ENCODE results near the gene IFNA17.
"Not testable (repeated sequence)": the region's sequence is repeated elsewhere in the genome, so short reads cannot be mapped to it uniquely, and the experiment has no call there.

Gene IFNA17

DNA sequence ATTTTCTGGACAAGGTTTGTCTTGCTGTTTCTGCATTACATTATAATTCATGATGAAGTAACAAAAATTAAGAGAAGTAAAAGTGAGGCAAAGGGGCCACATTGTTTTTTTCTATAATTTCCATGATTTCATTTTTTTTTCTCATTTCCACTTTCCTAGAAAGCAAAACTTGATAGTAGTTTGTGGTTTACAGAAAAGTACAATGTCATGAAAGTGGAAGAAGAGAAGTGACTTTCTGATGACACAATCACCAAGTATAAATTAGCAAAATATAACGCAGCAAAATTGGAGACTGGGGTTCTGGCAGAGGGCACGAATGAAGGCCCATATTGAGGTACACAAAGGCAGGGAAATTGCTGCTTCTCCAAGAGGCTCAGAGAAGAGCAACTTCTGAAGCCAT is 16.8 kb upstream of the IFNA17 start:
- H3K9me3 ChIP-seq = no peaks in the 10 kb centered on the region
- H3K9ac ChIP-seq = no peak overlapping the region
- no peaks in the 10 kb centered on the region for H3K27me3 ChIP-seq
- TF ChIP-seq Cebpa-rat (IDR thresholded peaks at IDR 0.05) = no peak
- H4K20me1 ChIP-seq = no peaks in the 10 kb centered on the region
- no peaks in the 10 kb centered on the region for H3K36me3 ChIP-seq
- no peak overlapping the region for H3K27ac ChIP-seq
- H3K4me2 ChIP-seq = no peak overlapping the region
- peaks cover 5% of the 10 kb centered on the region; the same call in 1 of the 2 replicates for H3K4me1 ChIP-seq
- H3K4me3 ChIP-seq = no peak overlapping the region

DNA sequence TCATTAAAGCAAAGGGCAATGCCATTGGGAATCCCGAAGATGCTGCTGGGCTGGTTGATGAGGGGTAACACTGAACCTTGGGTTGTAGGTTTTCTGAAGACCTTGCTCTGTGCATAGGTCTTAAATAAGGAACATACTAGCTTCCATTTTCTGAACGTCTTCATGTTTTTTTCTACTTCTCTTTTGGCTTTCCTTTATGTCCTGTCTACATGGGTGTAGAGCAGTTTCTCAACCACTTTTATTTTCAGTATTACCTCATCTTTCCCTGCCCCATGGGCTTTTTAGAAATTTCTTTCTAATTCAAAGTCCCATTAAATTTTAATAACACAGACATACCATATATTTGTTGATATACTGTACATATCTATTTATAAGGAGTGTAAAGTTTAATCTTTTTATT is 11.9 kb upstream of the IFNA17 start, which contains the start of gene IFNA14:
IFNA14 (minus strand) TSS at position 95 of the 400 bp plus-strand sequence; CDS start at position 25, 70 bp downstream.
- no peak for TF ChIP-seq Cebpa-rat (IDR thresholded peaks at IDR 0.05)
- no peak within 1 kb of the TSS for H3K27ac ChIP-seq
- no peaks in the 10 kb centered on the region for H3K9me3 ChIP-seq
- no peak within 1 kb of the TSS for H3K4me2 ChIP-seq
- H3K9ac ChIP-seq = no peak within 1 kb of the TSS
- H3K36me3 ChIP-seq = no peaks in the 10 kb centered on the region
- no peaks in the 10 kb centered on the region for H4K20me1 ChIP-seq
- peaks cover 19% of the 10 kb centered on the region for H3K4me1 ChIP-seq
- H3K4me3 ChIP-seq = no peak within 1 kb of the TSS
- no peaks in the 10 kb centered on the region for H3K27me3 ChIP-seq

DNA sequence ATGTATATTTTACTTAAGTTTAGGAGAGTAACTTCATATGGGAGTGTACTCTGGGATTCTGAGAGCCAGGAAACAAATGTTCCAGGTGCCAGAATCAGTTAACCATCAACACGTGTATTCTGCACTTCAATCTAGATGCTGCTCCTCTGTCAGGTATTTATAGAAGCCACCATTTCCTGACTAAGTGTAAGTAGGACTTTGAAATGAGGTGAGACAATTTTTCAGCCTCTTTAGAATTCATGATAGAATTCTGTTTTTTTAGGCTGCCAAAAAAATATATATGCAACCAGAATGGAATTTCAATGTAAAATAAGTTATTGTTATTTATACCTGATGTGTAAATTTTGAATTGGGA is 8.3 kb upstream of the IFNA17 start:
- Histone ChIP-seq H3K4me2 (peak overlapping the region; percentile 61), H3K4me1 (peaks cover 16% of the 10 kb centered on the region)
- not testable (repeated sequence) for H3K9me3 ChIP-seq, H3K36me3 ChIP-seq, H3K4me3 ChIP-seq, H3K27me3 ChIP-seq, H3K9ac ChIP-seq, H4K20me1 ChIP-seq, H3K27ac ChIP-seq

DNA sequence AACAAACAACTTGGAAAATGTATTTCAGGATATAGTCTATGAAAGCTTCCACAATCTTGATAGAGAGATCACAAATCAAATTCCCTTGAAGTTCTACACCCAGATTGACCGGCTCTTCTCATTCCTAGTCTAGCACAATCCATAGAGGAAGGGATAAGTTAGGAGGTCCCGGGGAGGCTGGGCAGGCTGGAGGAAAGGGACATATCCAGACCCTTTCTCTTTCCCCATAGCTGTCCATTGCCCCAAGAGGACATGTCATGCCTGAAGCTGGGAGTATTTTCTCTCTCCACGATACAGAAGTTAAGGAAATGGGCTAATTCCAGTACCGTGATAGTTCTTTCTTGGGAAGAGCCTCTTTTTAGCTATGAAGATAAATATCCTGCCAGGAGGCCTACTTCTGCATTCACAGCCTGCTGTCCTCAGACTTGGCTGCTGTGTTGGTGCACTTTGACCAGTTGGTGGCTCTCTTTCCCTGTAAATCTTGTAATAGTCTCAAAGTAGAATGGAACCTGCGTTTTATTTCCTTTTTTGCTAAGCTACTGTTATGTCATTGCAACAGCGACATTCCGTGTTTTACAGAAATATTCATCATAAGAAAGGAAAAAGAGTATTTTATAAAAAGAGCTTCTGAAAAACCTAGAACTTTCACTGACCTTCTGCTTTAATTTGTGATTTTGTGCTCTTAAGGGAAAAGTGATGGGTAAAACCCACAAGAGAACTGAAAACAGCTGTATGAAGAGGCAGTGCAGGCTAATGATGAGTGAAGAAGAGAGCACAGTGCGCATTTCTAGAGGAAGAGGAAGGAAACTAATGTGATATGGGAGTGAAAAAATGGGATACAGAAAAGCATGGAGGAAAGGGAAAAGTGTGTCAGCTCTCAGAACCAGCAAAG is 7.7 kb upstream of the IFNA17 start:
- peak overlapping the region; percentile 61 for H3K4me2 ChIP-seq
- not testable (repeated sequence) for H3K4me3 ChIP-seq, H3K36me3 ChIP-seq, H3K9me3 ChIP-seq, H4K20me1 ChIP-seq, H3K27me3 ChIP-seq, H3K9ac ChIP-seq, H3K27ac ChIP-seq
- peaks cover 16% of the 10 kb centered on the region for H3K4me1 ChIP-seq

DNA sequence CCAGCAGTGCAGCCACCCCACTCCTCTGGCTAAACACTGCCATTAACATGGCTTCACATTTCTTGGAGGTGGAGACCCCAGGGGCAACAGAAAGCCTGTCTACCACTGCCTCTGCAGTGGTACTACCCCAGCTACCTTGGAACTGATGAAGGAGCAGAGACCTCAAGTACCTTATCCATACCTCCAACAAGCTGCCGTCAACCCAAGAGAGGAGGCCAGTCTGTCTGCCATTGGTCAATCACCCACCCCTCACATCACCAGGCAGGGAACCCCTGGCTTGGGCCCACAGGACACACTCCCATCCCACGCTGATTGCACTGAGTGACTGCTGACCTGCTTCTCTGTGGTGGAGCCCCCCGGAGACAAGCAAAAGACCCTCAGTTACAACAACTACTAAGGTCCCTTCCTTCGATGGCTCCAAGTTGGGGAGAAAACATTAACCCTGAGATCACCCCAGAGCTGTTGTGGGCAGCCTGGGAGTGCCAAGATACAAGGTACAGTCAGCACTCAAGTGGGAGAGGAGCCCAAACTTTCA is 6.2 kb upstream of the IFNA17 start:
- no peak overlapping the region for H3K27ac ChIP-seq
- TF ChIP-seq Cebpa-rat (IDR thresholded peaks at IDR 0.05) = no peak
- H3K9ac ChIP-seq = no peak overlapping the region
- no peaks in the 10 kb centered on the region for H3K27me3 ChIP-seq
- no peaks in the 10 kb centered on the region for H3K9me3 ChIP-seq
- no peaks in the 10 kb centered on the region for H4K20me1 ChIP-seq
- H3K36me3 ChIP-seq = no peaks in the 10 kb centered on the region
- H3K4me2 ChIP-seq = no peak overlapping the region
- peaks cover 16% of the 10 kb centered on the region for H3K4me1 ChIP-seq
- H3K4me3 ChIP-seq = no peak overlapping the region

DNA sequence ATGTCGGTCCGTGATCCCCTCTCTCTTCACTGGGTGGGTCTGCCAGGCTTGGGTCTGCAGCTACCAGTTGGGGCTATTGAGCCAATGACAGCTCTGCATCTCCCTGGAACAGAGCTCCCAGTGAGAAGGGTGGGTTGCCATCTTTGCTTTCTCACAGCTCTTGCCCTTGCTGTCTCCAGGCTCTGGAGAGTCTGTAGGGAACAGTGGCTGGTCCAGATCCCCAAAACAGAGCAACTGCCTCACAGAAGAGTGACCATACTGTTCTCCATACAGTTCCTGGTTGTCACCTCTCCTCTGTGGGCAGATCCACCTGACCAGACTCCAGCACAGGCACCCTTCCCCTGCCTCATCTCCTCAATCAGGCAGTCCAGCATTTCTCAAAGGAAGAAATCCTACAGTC is 5.2 kb upstream of the IFNA17 start:
- Histone ChIP-seq H3K9ac (no peak overlapping the region), H3K27me3 (no peaks in the 10 kb centered on the region), H3K9me3 (no peaks in the 10 kb centered on the region), H4K20me1 (no peaks in the 10 kb centered on the region), H3K4me2 (no peak overlapping the region), H3K27ac (no peak overlapping the region), H3K4me1 (peaks cover 16% of the 10 kb centered on the region), H3K4me3 (no peak overlapping the region), H3K36me3 (no peaks in the 10 kb centered on the region)
- no peak for TF ChIP-seq Cebpa-rat (IDR thresholded peaks at IDR 0.05)

DNA sequence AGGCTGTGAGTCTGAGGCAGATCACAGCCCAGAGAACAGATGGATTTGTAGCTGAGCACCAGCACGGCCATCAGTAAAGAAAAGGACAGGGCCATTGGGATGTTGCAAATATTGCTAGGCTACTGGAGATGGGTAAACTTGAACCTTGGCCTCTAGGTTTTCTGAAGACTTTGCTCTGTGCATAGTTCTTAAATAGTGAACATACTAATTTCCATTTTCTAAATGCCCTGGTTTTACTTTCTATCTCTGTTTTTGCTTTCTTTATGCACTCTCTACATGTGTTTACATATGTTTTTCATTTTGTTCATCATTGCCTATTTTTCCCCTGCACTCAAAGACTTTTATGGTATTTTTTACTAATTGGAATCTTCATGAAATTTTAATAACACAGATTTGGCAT is 10.8 kb downstream of the IFNA17 start, which contains the start of gene IFNA16:
IFNA16 (minus strand) TSS at position 101 of the 400 bp plus-strand sequence; CDS start at position 95, 6 bp downstream.
- not testable (repeated sequence) for H3K4me3 ChIP-seq, H4K20me1 ChIP-seq

DNA sequence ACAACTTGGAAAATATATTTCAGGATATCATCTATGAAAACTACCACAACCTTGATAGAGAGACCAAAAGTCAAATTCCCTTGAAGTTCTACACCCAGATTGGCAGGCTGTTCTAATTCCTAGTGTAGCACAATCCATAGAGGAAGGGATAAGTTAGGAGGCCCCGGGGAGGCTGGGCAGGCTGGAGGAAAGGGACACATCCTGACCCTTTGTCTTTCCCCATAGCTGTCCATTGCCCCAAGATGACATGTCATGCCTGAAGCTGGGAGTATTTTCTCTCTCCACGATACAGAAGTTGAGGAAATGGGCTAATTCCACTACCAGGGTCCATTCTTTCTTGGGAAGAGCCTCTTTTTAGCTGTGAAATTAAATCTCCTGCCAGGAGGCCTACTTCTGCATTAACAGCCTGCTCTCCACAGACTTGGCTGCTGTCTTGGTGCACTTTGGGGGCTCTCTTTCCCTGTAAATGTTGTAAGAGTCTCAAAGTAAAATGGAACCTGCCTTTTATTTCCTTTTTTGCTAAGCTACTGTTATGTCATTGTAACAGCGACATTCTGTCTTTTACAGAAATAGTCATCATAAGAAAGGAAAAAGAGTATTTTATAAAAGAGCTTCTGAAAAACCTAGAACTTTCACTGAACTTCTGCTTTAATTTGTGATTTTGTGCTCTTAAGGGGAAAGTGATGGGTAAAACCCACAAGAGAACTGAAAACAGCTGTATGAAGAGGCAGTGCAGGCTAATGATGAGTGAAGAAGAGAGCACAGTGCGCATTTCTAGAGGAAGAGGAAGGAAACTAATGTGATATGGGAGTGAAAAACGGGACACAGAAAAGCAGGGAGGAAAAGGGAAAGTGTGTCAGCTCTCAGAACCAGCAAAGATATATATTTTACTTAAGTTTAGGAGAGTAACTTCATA is 14.4 kb downstream of the IFNA17 start:
- not testable (repeated sequence) for H3K4me1 ChIP-seq, H3K4me3 ChIP-seq, H3K4me2 ChIP-seq, H4K20me1 ChIP-seq, H3K36me3 ChIP-seq, H3K9me3 ChIP-seq, H3K27me3 ChIP-seq, H3K9ac ChIP-seq, H3K27ac ChIP-seq

More for the DNA sequence above, 10.8 kb downstream of the IFNA17 start, which contains the start of gene IFNA16:
- H3K4me2 ChIP-seq, H3K27me3 ChIP-seq, H3K9ac ChIP-seq, H3K9me3 ChIP-seq, H3K36me3 ChIP-seq, H3K27ac ChIP-seq, H3K4me1 ChIP-seq: not testable (repeated sequence)

DNA sequence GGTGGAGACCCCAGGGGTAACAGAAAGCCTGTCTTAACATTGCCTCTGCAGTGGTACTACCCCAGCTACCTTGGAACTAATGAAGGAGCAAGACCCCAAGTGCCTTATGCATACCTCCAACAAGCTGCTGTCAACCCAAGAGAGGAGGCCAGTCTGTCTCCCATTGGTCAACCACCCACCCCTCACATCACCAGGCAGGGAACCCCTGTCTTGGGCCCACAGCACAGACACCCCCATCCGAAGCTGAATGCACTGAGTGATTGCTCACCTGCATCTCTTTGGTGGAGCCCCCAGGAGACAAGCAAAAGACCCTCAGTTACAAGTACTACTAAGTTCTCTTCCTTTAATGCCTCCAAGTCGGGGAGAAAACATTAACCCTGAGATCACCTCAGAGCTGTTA is 15.9 kb downstream of the IFNA17 start:
- not testable (repeated sequence) for H3K4me1 ChIP-seq, H3K36me3 ChIP-seq, H3K27me3 ChIP-seq, H3K9ac ChIP-seq, H3K4me2 ChIP-seq, H3K9me3 ChIP-seq, H3K27ac ChIP-seq, H4K20me1 ChIP-seq, H3K4me3 ChIP-seq

DNA sequence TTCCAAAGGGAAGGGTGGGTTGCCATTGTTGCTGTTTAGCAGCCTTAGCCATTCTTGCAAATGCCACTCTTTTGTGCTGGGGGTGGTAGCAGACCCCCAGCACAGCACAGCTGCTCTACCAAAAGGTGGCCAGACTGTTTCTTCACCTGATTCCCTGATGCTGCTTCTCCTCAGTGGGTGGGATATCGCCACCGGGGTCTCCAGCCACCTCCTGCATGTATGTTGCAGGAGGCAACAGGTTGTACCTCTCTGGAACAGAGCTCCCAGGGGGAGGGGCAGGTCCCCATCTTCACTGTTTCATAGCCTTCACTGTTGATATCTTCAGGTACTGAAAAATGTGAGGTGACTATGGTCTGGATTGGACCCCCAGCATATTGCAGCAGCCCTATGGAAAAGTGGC is 17.2 kb downstream of the IFNA17 start:
- H3K36me3 ChIP-seq, H3K4me3 ChIP-seq, H3K9me3 ChIP-seq, H3K9ac ChIP-seq, H3K27ac ChIP-seq, H4K20me1 ChIP-seq, H3K4me2 ChIP-seq, H3K4me1 ChIP-seq, H3K27me3 ChIP-seq: not testable (repeated sequence)

Data from BLaER1 (cell line).